Activated CD8-positive, alpha-beta T cell treated with anti-CD3 and anti-CD28 coated beads, Interleukin-2, amount 10 ng/mL, durations not matched to agents 7 days and 5 days (primary cell): ENCODE data around the gene XXYLT1. TPM values are rescaled to one million over a fixed set of nuclear protein-coding genes. Genes with fewer than 3 reads are reported as not detected.

Experiments used
- ATAC-seq: fragments of 150-1000 bp; cut with Tn5 transposase; one replicate; pipeline ENCODE4 v1.10.0; 2021; ENCODE audit warnings: moderate library complexity
- CTCF ChIA-PET: fragments of 350-600 bp; sonication (Branson Sonifier 250); formaldehyde crosslinking; loops from one replicate; lab custom pipeline; 2021; ENCODE audit warnings: antibody characterized with exemption; lab: Charles Lee
- POLR2A ChIA-PET: fragments of 350-600 bp; sonication (Branson Sonifier 250); formaldehyde crosslinking; loops from one replicate; lab custom pipeline; 2021; ENCODE audit warnings: antibody characterized with exemption; lab: Charles Lee
- DNase-seq: peaks from one replicate; pipeline ENCODE4 v3.0.0-alpha.2; 2020
- H3K27ac Mint-ChIP-seq: one replicate; pipeline ENCODE4 v1.8.0; 2021; ENCODE audit warnings: mild to moderate bottlenecking, mixed read lengths
- H3K27me3 Mint-ChIP-seq: one replicate; pipeline ENCODE4 v1.8.0; 2021; ENCODE audit warnings: low read depth, mixed read lengths
- H3K36me3 Mint-ChIP-seq: one replicate; pipeline ENCODE4 v1.8.0; 2021; ENCODE audit warnings: low read depth, mixed read lengths
- H3K4me1 Mint-ChIP-seq: one replicate; pipeline ENCODE4 v1.8.0; 2021; ENCODE audit warnings: low read depth, mixed read lengths
- H3K4me3 Mint-ChIP-seq: one replicate; pipeline ENCODE4 v1.8.0; 2021; ENCODE audit warnings: mild to moderate bottlenecking, mixed read lengths
- H3K9me3 Mint-ChIP-seq: one replicate; pipeline ENCODE4 v1.8.0; 2022; ENCODE audit warnings: mixed read lengths; ENCODE audit not compliant: insufficient read depth
- total RNA-seq, 2 experiments: library from RNA; stranded (reverse); gene quantifications; one replicate each; pipeline ENCODE4 v1.2.3, GENCODE V29; 2021

The XXYLT1 gene
- total RNA-seq, 2 experiments from 2014 or later, result 10.8 to 13.3 TPM

DNA sequence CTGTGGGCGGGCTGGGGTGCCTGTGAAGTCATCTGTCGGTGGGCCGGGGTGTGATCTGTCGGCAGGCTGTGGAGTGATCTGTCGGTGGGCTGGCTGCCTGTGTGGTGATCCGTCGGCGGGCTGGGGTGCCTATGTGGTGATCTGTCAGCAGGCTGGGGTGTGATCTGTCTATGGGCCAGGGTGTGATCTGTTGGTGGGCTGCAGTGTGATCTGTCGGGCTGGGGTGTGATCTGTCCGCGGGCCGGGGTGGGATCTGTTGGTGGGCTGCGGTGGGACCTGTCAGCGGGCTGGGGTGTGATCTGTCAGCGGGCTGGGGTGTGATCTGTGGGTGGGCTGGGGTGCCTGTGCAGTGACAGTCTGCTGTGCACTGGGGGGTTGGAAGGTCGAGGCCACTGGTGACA, 204.5 kb downstream of the XXYLT1 start:
- no peak for ATAC-seq

DNA sequence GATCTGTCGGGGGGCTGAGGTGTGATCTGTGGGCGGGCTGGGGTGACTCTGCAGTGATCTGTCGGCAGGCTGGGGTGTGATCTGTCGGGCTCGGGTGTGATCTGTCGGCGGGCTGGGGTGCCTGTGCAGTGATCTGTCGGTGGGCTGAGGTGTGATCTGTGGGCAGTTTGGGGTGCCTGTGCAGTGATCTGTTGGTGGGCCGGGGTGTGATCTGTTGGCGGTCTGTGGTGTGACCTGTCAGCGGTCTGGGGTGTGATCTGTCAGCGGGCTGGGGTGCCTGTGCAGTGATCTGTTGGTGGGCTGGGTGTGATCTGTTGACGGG, 205.1 kb downstream of the XXYLT1 start:
- Mint-ChIP-seq H3K4me1 (peaks cover 2% of the 10 kb centered on the region), H3K9me3 (no peaks in the 10 kb centered on the region), H3K36me3 (peaks cover 4% of the 10 kb centered on the region), H3K27ac (no peak overlapping the region), H3K4me3 (no peak overlapping the region), H3K27me3 (no peaks in the 10 kb centered on the region)
- DNase-seq (no peak), ATAC-seq (no peak)
- ChIA-PET POLR2A (no interaction called here), CTCF (no interaction called here)

More for the DNA sequence above, 204.5 kb downstream of the XXYLT1 start:
- ChIA-PET POLR2A (no interaction called here), CTCF (no interaction called here)
- H3K27me3 Mint-ChIP-seq, result no peaks in the 10 kb centered on the region
- H3K9me3 Mint-ChIP-seq, result no peaks in the 10 kb centered on the region
- no peak overlapping the region for H3K4me3 Mint-ChIP-seq
- peaks cover 2% of the 10 kb centered on the region for H3K4me1 Mint-ChIP-seq
- no peak overlapping the region for H3K27ac Mint-ChIP-seq
- DNase-seq, result no peak
- peaks cover 4% of the 10 kb centered on the region for H3K36me3 Mint-ChIP-seq

DNA sequence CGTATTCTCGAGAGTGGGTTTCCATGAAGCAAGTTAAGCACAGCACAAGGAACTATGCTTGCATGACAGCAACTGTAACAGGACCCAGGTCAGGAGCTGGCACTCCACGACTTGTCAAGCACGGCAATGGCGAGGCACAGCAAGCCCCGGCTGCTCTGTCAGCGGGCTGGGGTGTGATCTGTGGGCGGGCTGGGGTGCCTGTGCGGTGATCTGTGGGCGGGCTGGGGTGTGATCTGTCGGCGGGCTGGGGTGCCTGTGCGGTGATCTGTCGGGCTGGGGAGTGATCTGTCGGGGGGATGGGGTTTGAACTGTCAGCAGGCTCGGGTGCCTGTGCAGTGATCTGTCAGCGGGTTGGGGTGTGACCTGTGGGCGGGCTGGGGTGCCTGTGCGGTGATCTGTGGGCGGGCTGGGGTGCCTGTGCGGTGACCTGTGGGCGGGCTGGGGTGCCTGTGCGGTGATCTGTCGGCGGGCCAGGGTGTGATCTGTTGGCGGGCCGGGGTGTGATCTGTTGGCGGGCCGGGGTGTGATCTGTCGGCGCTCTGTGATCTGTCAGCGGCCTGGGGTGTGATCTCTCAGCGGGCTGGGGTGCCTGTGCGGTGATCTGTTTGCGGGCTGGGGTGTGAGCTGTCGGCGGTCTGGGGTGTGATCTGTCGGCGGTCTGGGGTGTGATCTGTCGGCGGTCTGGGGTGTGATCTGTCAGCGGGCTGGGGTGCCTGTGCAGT, 205.7 kb downstream of the XXYLT1 start:
- POLR2A ChIA-PET, result no interaction called here
- ATAC-seq, result no peak
- Mint-ChIP-seq H3K9me3 (no peaks in the 10 kb centered on the region), H3K4me3 (no peak overlapping the region), H3K36me3 (peaks cover 4% of the 10 kb centered on the region), H3K4me1 (peaks cover 2% of the 10 kb centered on the region), H3K27ac (no peak overlapping the region), H3K27me3 (no peaks in the 10 kb centered on the region)
- no peak for DNase-seq
- CTCF ChIA-PET, result no interaction called here

DNA sequence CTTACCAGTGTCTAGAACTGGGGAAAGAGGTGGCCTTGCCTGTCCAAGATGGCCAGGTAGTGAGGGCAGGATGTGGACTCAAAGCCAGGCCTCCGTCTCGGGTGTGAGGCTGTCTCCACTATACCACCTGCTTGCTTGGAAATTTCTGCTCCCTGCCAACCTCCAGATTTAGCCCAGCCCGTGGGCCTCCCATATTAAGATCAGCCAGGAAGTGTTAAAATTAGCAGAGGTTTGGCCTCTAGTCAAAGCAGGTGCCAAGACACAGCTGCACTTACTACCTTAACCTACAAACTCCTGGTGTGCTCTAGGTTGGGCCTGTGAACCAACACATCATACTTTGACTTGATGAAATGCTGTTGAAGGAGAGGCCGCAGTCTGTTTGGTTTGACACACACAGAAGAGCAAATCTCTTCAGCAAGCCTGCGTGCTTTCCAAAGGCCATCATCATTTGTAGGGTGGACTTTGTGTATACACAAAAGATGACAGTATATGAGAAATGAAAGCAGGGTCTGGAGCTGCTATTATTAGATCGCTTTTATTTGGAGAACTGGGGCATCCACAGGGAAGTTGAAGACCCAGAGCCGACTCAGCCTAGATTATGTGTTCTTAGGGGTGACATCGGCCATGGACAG, 206.5 kb downstream of the XXYLT1 start:
- no peak overlapping the region for H3K27ac Mint-ChIP-seq
- H3K4me1 Mint-ChIP-seq, result peaks cover 2% of the 10 kb centered on the region
- no peak for DNase-seq
- H3K4me3 Mint-ChIP-seq, result no peak overlapping the region
- ATAC-seq, result no peak
- H3K36me3 Mint-ChIP-seq, result peaks cover 4% of the 10 kb centered on the region
- ChIA-PET POLR2A (interaction anchor here (0.7 kb wide), 1 partner anchor 138 kb away, joined by 3 read pairs; no protein-coding TSS in a partner anchor), CTCF (interaction anchor here (1.6 kb wide), 1 partner anchor 377 kb away, joined by 5 read pairs; no protein-coding TSS in a partner anchor)
- no peaks in the 10 kb centered on the region for H3K27me3 Mint-ChIP-seq
- H3K9me3 Mint-ChIP-seq, result no peaks in the 10 kb centered on the region

DNA sequence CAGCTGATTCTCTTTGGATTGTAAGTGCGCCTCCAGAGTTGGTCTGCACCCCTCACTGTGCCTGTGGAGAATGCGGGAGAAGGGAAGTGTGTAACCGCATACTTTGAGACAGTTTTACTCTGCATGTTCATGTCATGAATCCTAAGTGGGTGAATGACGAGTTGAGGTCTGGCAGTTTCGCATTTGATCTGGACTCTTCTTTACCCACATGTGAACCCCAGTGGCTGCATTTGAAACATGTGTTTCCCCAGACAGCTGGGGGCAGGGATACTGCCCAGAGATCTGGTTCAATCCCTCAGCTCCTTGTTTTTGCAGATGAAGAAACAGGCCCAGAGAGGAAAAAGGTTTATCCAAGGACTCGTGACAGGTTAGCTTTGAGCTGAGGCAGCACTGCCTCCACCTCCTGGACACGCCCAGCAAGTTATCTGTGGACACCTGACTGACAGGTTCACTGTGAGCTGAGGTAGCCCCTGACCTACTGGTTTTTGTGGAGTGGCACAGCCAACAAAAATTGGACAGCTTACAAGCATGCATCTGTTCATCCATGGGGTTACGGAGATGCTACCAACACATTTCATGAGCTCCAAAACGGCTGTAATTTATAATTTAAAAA, 207.3 kb downstream of the XXYLT1 start:
- Mint-ChIP-seq H3K27ac (no peak overlapping the region), H3K4me3 (no peak overlapping the region), H3K4me1 (peaks cover 2% of the 10 kb centered on the region), H3K9me3 (no peaks in the 10 kb centered on the region), H3K36me3 (peaks cover 2% of the 10 kb centered on the region), H3K27me3 (no peaks in the 10 kb centered on the region)
- CTCF ChIA-PET, result interaction anchor here (0.6 to 1.6 kb wide), 4 partner anchors 13 to 381 kb away, joined by 3 to 5 read pairs (median 3); no protein-coding TSS in a partner anchor
- DNase-seq (no peak), ATAC-seq (no peak)
- POLR2A ChIA-PET, result interaction anchor here (0.7 kb wide), 1 partner anchor 139 kb away, joined by 3 read pairs; no protein-coding TSS in a partner anchor

DNA sequence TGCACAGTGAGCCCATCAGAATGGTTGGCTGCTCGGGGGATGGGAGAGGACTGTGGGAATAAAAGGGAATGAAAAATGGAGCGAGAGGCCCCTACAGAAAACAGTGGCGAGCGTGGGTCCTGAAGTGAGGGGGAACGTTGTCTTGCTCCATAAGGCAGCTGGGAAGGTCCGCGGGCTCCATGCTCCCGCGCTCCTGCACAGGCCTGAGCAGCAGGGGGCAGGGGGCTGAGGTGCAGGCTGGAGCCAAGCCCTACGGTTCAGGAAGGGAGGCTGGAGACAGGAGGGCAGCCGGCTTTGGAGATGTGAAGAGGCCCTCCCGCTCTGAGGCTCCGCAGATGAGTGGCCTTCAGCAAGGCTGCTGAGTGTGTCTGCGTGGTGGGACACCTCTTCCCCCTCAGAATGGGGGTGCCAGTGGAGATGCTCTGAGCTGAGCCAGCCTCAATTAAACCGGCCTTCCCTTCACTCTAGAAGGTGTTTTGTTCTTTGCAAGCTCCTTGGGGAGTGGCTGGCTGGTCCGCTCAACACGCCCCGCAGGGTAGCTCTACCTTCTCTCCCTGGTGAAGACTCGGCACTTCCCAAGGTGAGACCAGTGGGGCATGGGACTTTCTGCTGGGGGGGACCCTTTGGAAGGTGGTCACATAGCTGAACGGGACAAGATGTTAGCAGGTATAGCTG, 208.0 kb downstream of the XXYLT1 start:
- H3K4me1 Mint-ChIP-seq, result peaks cover 2% of the 10 kb centered on the region
- no peaks in the 10 kb centered on the region for H3K9me3 Mint-ChIP-seq
- CTCF ChIA-PET, result interaction anchor here (0.6 to 1.6 kb wide), 4 partner anchors 13 to 380 kb away, joined by 3 to 5 read pairs (median 3); no protein-coding TSS in a partner anchor
- no peak for DNase-seq
- no peaks in the 10 kb centered on the region for H3K27me3 Mint-ChIP-seq
- H3K4me3 Mint-ChIP-seq, result no peak overlapping the region
- peaks cover 2% of the 10 kb centered on the region for H3K36me3 Mint-ChIP-seq
- H3K27ac Mint-ChIP-seq, result no peak overlapping the region
- ATAC-seq, result no peak
- POLR2A ChIA-PET, result no interaction called here

DNA sequence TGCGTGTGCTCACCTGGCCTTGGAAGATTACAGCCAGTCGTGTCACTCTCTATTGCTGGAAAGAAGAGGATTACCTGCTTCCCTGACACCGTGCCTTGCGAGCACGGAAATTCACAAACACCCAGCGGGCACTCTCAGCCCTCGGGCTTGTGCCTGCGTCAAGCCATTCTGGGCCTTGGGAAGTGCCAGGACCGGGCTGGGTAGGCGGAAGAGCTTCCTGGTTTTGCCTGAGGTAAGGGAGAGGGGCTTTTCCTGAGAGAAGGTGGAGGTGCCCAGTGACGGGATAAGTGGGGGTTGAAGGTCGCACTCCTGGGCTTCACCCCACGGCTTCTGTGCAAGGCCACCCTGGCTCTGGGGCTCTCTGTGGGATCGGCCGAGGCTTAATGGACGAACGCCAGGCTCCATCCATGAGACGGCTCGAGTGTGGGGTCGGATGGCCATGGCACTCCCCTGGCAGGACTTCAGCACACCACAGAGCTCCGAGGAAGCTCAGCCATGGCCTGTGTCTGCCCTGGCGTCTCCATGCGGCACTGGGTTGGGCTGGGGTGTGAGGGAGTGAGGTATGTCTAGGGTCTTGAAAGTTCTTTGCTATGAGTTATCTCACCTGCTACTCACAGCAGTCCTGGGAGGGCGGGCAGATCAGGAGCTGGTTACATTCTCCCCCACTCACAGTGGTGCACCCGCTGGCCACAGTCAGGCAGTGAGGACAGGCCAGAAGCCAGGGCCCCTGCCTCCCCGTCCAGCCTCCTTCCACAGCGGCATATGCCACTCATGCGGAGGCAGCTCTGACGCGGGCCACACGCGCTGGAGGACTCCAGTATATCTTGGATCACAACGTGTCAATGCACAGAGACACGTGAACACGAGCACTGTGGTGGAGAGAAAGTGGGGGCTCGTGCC, 209.0 kb downstream of the XXYLT1 start:
- POLR2A ChIA-PET, result no interaction called here
- Mint-ChIP-seq H3K4me3 (no peak overlapping the region), H3K27me3 (no peaks in the 10 kb centered on the region), H3K4me1 (peaks cover 2% of the 10 kb centered on the region), H3K9me3 (no peaks in the 10 kb centered on the region), H3K27ac (no peak overlapping the region), H3K36me3 (peaks cover 2% of the 10 kb centered on the region)
- no peak for DNase-seq
- CTCF ChIA-PET, result no interaction called here
- ATAC-seq, result no peak

DNA sequence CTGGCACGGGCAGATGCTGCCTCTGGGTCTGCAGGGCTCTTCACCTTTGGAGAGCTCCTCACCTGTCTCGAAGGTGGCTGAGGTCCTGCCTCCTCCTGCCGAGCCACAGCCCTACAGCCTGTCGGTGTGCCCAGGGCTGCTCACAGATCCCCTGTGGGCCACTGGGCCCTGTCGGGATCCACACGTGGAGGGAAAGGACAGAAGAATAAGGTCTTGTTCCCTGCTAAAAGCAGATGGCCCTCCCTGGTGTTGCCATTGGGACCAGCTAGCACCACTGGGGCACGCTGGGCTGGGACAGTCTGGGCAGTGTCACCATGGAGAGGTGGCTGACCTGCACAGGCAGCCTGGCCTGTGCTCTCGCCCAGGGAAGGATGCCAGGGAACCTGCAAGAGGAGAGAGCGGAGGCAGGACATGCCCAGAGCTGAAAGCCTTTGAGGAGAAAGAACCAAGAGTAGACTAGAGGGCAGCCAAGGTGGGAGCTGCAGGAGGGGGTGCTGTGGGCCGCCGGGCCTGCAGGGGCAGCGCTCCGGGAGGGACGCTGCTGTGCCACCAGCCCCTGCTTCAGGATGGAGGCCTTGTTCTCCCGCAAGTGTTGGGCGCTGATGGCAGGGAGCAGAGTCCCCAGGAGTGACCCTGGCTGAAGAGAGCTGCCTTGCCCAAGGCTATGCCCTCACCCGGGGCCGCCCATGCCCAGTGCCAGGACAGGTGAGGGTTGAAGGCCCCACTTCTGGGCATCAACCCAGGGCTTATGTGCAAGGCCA, 210.2 kb downstream of the XXYLT1 start:
- ATAC-seq (no peak), DNase-seq (no peak)
- Mint-ChIP-seq H3K27me3 (no peaks in the 10 kb centered on the region), H3K27ac (no peak overlapping the region), H3K4me1 (peaks cover 2% of the 10 kb centered on the region), H3K4me3 (no peak overlapping the region), H3K9me3 (no peaks in the 10 kb centered on the region), H3K36me3 (peaks cover under 1% of the 10 kb centered on the region)
- POLR2A ChIA-PET, result no interaction called here
- CTCF ChIA-PET, result no interaction called here

DNA sequence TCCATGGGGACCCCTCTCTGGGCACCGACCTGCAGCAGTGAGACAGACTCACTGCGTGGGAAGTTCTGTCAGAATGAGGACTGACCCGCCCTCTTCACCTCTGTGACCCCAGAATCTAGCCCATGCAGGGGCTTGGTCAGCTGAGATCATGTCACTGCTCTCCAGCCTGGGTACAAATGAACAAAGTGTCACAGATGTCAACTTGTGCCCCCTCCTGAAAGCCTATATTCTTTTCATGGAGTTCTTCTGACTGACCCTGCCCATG, 210.8 kb downstream of the XXYLT1 start:
- H3K4me3 Mint-ChIP-seq, result no peak overlapping the region
- H3K27ac Mint-ChIP-seq, result no peak overlapping the region
- peaks cover 2% of the 10 kb centered on the region for H3K4me1 Mint-ChIP-seq
- ATAC-seq (no peak), DNase-seq (no peak)
- ChIA-PET CTCF (no interaction called here), POLR2A (no interaction called here)
- no peaks in the 10 kb centered on the region for H3K27me3 Mint-ChIP-seq
- H3K36me3 Mint-ChIP-seq, result no peaks in the 10 kb centered on the region
- no peaks in the 10 kb centered on the region for H3K9me3 Mint-ChIP-seq

DNA sequence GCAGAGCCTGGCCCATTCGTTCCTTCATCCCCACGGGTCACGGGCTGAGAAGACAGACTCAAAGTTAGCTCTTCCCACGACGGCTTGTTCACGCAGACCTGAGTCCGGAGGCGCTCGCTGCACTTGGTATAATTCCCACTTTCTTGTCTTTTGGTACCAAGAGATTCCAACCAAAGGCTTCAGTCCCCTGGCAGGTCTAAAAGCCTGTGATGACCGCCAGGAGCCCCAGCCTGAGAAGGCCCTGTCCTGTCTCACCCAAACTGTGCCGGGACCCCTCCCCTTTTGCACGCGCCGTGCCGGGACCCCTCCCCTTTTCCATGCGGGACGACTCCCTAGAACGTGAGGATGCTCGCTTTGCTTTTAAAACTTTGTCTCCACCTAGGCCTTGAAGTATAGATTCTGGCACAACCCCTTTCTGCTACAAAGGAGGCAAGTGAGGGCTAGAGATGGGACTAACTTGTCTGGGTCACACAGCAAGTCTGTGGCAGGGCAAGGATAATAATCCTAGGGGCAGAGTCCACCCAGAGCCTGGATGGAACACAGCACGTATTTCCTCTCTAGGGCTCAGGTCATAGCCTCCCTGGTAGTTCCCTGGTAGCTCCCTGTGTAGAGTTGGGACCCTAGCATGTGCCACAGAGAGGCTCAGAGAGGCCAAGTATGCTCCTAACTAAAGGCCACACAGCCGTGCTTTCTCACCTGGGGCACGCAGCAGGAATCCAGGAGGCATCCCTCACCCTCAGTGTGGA, 211.3 kb downstream of the XXYLT1 start:
- H3K36me3 Mint-ChIP-seq, result no peaks in the 10 kb centered on the region
- no peak overlapping the region for H3K4me3 Mint-ChIP-seq
- peaks cover 2% of the 10 kb centered on the region for H3K4me1 Mint-ChIP-seq
- H3K27me3 Mint-ChIP-seq, result no peaks in the 10 kb centered on the region
- POLR2A ChIA-PET, result no interaction called here
- ATAC-seq, result no peak
- no peak overlapping the region for H3K27ac Mint-ChIP-seq
- CTCF ChIA-PET, result no interaction called here
- no peak for DNase-seq
- H3K9me3 Mint-ChIP-seq, result no peaks in the 10 kb centered on the region
